22Rv1 (cell line): ENCODE results near the gene APBA2.

Source experiments
- ZFX ChIP-seq: fragments of 450-650 bp; IDR thresholded peaks from 2 replicates; pipeline ENCODE4 v1.6.1; 2017; ENCODE audit warnings: antibody characterized with exemption, borderline replicate concordance
- TF ChIP-seq, protein P1 (sequence below): fragments of 450-650 bp; IDR thresholded peaks from 2 replicates; pipeline ENCODE4 v1.5.1; 2017; ENCODE audit warnings: mild to moderate bottlenecking

DNA sequence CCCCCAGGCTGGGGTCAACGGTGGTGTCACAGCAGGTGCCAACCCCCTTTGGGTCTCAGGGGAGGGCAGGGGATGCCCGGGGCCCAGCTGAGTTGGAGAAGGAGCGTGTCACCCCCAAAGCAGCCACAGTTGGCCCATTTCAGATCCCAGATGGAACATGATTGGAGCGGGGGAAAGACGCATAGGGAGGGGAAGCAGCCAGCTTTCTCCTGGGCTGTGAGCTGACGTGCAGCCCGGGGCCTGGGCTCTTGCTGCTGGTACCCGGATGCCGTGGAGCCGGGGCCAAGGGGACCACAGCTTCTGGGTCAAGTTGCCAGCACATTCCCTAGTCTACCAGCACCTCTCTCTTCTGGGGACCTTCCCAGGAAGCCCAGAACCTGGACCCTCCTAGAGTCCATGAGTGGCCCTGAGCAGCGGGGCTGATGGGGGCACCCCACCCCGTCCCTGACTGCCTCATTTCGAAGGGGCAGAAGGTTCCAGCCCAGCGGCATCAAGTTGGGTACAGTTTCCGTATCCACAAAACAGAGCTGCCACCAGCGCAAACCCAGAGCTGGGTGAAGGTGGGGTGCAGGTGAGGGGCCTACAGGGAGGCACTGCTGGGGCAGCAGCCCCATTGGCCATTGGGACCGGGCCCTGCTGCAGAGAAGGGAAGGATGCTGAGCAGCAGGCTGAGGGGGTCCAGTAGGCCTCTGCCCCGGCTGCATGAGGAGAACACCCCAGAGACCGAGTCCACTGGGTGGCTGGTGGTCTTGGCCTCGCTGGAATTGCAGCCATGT, 235.0 kb downstream of the APBA2 start:
- TF ChIP-seq, protein P1, sequence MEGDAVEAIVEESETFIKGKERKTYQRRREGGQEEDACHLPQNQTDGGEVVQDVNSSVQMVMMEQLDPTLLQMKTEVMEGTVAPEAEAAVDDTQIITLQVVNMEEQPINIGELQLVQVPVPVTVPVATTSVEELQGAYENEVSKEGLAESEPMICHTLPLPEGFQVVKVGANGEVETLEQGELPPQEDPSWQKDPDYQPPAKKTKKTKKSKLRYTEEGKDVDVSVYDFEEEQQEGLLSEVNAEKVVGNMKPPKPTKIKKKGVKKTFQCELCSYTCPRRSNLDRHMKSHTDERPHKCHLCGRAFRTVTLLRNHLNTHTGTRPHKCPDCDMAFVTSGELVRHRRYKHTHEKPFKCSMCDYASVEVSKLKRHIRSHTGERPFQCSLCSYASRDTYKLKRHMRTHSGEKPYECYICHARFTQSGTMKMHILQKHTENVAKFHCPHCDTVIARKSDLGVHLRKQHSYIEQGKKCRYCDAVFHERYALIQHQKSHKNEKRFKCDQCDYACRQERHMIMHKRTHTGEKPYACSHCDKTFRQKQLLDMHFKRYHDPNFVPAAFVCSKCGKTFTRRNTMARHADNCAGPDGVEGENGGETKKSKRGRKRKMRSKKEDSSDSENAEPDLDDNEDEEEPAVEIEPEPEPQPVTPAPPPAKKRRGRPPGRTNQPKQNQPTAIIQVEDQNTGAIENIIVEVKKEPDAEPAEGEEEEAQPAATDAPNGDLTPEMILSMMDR: no peak
- no peak for TF ChIP-seq ZFX
